SH-SY5Y (cell line): ENCODE data around the gene ULBP3.

Source experiments
- GATA2 ChIP-seq: IDR thresholded peaks from 2 replicates; pipeline ENCODE4 v1.6.1; 2011; ENCODE audit warnings: mild to moderate bottlenecking, low read depth, low read length
- GATA3 ChIP-seq: IDR thresholded peaks from 2 replicates; pipeline ENCODE4 v1.6.1; 2011; ENCODE audit warnings: low read depth, mild to moderate bottlenecking, low read length, moderate library complexity

GRCh38 chr6:150029749-150030148 is 39.2 kb downstream of the ULBP3 start:
- no peak for TF ChIP-seq GATA2
- TF ChIP-seq GATA3 = no peak
